Colonic mucosa (tissue), 4 donors: ENCODE data around the gene HOXA9. TPM values are rescaled to one million over a fixed set of nuclear protein-coding genes. Genes with fewer than 3 reads are reported as not detected.

Experiments used
- DNase-seq: peaks from one replicate; pipeline ENCODE4 v3.0.0-alpha.2; 2020
- H3K27ac ChIP-seq: fragments of 200-600 bp; one replicate; pipeline ENCODE4 v1.8.0; 2021
- H3K27me3 ChIP-seq: fragments of 200-600 bp; one replicate; pipeline ENCODE4 v1.8.0; 2021
- H3K36me3 ChIP-seq: fragments of 200-600 bp; one replicate; pipeline ENCODE4 v1.8.0; 2021
- H3K4me1 ChIP-seq: fragments of 200-600 bp; one replicate; pipeline ENCODE4 v1.8.0; 2021; ENCODE audit warnings: mild to moderate bottlenecking
- H3K4me3 ChIP-seq: fragments of 200-600 bp; one replicate; pipeline ENCODE4 v1.8.0; 2021
- H3K9ac ChIP-seq, 2 donors: one replicate each; pipeline ENCODE4 v1.7.0; 2013; ENCODE audit warnings: control low read depth in 2 of 2, low read depth in 2 of 2, low read length in 2 of 2
- H3K9me3 ChIP-seq: fragments of 200-600 bp; one replicate; pipeline ENCODE4 v1.8.0; 2021
- CTCF ChIP-seq: fragments of 200-600 bp; IDR thresholded peaks from one replicate; pipeline ENCODE4 v1.8.0; 2022; ENCODE audit warnings: antibody characterized with exemption, mild to moderate bottlenecking
- intact Hi-C: fragments of 100-400 bp; cut with DNase I; formaldehyde crosslinking; loops from one replicate; pipeline ENCODE4 v1.14.1; 2022
- total RNA-seq, 2 donors: library from RNA; stranded (reverse); fragmentation: NEBNext Ultra II Directional in 1 of 2; extraction: Animal tissue kit (Norgen Biotek cat#: 25700) in 1 of 2; gene quantifications; one replicate each; pipeline ENCODE4 v1.2.1, GENCODE V29; 2021
- donor health status: healthy.
- donor health status: DM: no; HTN: no; CAD: no.
- donor health status: DM: no; HTN: no; CAD: no.

HOXA9 gene
- total RNA-seq, 2 donors from 2014 or later: 19.5 to 22.1 TPM

- peak overlapping the region; percentile 94 for H3K27ac ChIP-seq
- peak overlapping the region; percentile 77 to 98 for H3K9ac ChIP-seq
- DNase-seq: no peak
- no peaks in the 10 kb centered on the region for H3K36me3 ChIP-seq
- no peak for TF ChIP-seq CTCF
- peak overlapping the region; percentile 24 for H3K4me3 ChIP-seq
- H3K9me3 ChIP-seq: no peaks in the 10 kb centered on the region
- peaks cover 3% of the 10 kb centered on the region for H3K4me1 ChIP-seq
- intact Hi-C loops: no loop called here
- peaks cover 10% of the 10 kb centered on the region for H3K27me3 ChIP-seq
Observed at GRCh38 chr7:27175626-27176523, 10.5 kb upstream of the HOXA9 start.

GRCh38 chr7:27174874-27175625, 9.7 kb upstream of the HOXA9 start:
- H3K4me3 ChIP-seq: peak overlapping the region; percentile 57
- DNase-seq: peak; percentile 90
- H3K4me1 ChIP-seq: no peaks in the 10 kb centered on the region
- H3K9ac ChIP-seq: peak overlapping the region; percentile 92 to 98
- peak overlapping the region; percentile 94 for H3K27ac ChIP-seq
- H3K27me3 ChIP-seq: peaks cover 10% of the 10 kb centered on the region
- no peak for TF ChIP-seq CTCF
- no peaks in the 10 kb centered on the region for H3K36me3 ChIP-seq
- intact Hi-C loops: no loop called here
- no peaks in the 10 kb centered on the region for H3K9me3 ChIP-seq

- H3K9me3 ChIP-seq: no peaks in the 10 kb centered on the region
- H3K9ac ChIP-seq: peak within 1 kb of the TSS; percentile 92 to 98
- H3K4me1 ChIP-seq: no peaks in the 10 kb centered on the region
- intact Hi-C loops: no loop called here
- no peak for TF ChIP-seq CTCF
- no peaks in the 10 kb centered on the region for H3K36me3 ChIP-seq
- peak within 1 kb of the TSS; percentile 57 for H3K4me3 ChIP-seq
- peaks cover 10% of the 10 kb centered on the region for H3K27me3 ChIP-seq
- DNase-seq: peak; percentile 78
- H3K27ac ChIP-seq: peak within 1 kb of the TSS; percentile 94
Observed at GRCh38 chr7:27173956-27174873, 8.9 kb upstream of the HOXA9 start, which contains the start of gene HOXA10. HOXA10 (minus strand) TSS chr7:27174320; CDS start chr7:27174306, 14 bp downstream.

- H3K9me3 ChIP-seq: no peaks in the 10 kb centered on the region
- H3K36me3 ChIP-seq: no peaks in the 10 kb centered on the region
- H3K27ac ChIP-seq: peak overlapping the region; percentile 94
- peaks cover 10% of the 10 kb centered on the region for H3K27me3 ChIP-seq
- peak overlapping the region; percentile 57 for H3K4me3 ChIP-seq
- intact Hi-C loops: no loop called here
- no peak for TF ChIP-seq CTCF
- H3K9ac ChIP-seq: peak overlapping the region; percentile 92 to 98
- DNase-seq: no peak
- no peaks in the 10 kb centered on the region for H3K4me1 ChIP-seq
Observed at GRCh38 chr7:27173511-27173955, 8.2 kb upstream of the HOXA9 start.
